ES-I3 (cell line): Measurements from ENCODE around the gene ZNF692.

Experiments
- H3K36me3 ChIP-seq: 2 replicates; pipeline ENCODE4 v1.6.1; 2013; ENCODE audit warnings: mild to moderate bottlenecking, low read length, control low read depth, moderate library complexity; ENCODE audit not compliant: insufficient read depth
- H3K4me1 ChIP-seq: 2 replicates; pipeline ENCODE4 v1.6.1; 2013; ENCODE audit warnings: mild to moderate bottlenecking, control low read depth, low read length; ENCODE audit not compliant: insufficient read depth
- H3K9ac ChIP-seq: 2 replicates; pipeline ENCODE4 v1.6.1; 2013; ENCODE audit warnings: low read depth, mild to moderate bottlenecking, low read length, moderate library complexity
- H3K9me3 ChIP-seq: 2 replicates; pipeline ENCODE4 v1.6.1; 2013; ENCODE audit warnings: mild to moderate bottlenecking, low read length, moderate library complexity; ENCODE audit not compliant: control insufficient read depth, insufficient read depth

Gene ZNF692

GRCh38 chr1:248861616-248862015 is 2.7 kb upstream of the ZNF692 start:
- H3K9me3 ChIP-seq, result no peaks in the 10 kb centered on the region
- H3K36me3 ChIP-seq, result no peaks in the 10 kb centered on the region
- H3K4me1 ChIP-seq, result no peaks in the 10 kb centered on the region

GRCh38 chr1:248860007-248860406 is 1.1 kb upstream of the ZNF692 start:
- Histone ChIP-seq H3K9ac (no peak overlapping the region), H3K36me3 (no peaks in the 10 kb centered on the region), H3K9me3 (no peaks in the 10 kb centered on the region), H3K4me1 (no peaks in the 10 kb centered on the region)

More at GRCh38 chr1:248861616-248862015, 2.7 kb upstream of the ZNF692 start:
- no peak overlapping the region for H3K9ac ChIP-seq

GRCh38 chr1:248858096-248858890 is 592 bp downstream of the ZNF692 start:
- Histone ChIP-seq H3K9me3 (no peaks in the 10 kb centered on the region), H3K9ac (peak overlapping the region; percentile 77), H3K36me3 (no peaks in the 10 kb centered on the region; the same call in 1 of the 2 replicates), H3K4me1 (no peaks in the 10 kb centered on the region)

GRCh38 chr1:248857749-248858095 is 1.2 kb downstream of the ZNF692 start:
- Histone ChIP-seq H3K9ac (peak overlapping the region; percentile 77), H3K36me3 (no peaks in the 10 kb centered on the region; the same call in 1 of the 2 replicates), H3K4me1 (no peaks in the 10 kb centered on the region), H3K9me3 (no peaks in the 10 kb centered on the region)

- H3K9me3 ChIP-seq, result no peaks in the 10 kb centered on the region
- H3K9ac ChIP-seq, result peak overlapping the region; percentile 77
- H3K36me3 ChIP-seq, result no peaks in the 10 kb centered on the region; the same call in 1 of the 2 replicates
- no peaks in the 10 kb centered on the region for H3K4me1 ChIP-seq
Measured at GRCh38 chr1:248857201-248857600, 1.7 kb downstream of the ZNF692 start.

GRCh38 chr1:248856176-248856575 is 2.7 kb downstream of the ZNF692 start:
- H3K36me3 ChIP-seq, result no peaks in the 10 kb centered on the region; the same call in 1 of the 2 replicates
- no peak overlapping the region for H3K9ac ChIP-seq
- no peaks in the 10 kb centered on the region for H3K9me3 ChIP-seq
- H3K4me1 ChIP-seq, result no peaks in the 10 kb centered on the region

GRCh38 chr1:248855580-248855979 is 3.3 kb downstream of the ZNF692 start:
- Histone ChIP-seq H3K9ac (no peak overlapping the region), H3K4me1 (no peaks in the 10 kb centered on the region), H3K9me3 (no peaks in the 10 kb centered on the region), H3K36me3 (no peaks in the 10 kb centered on the region; the same call in 1 of the 2 replicates)

GRCh38 chr1:248853663-248854375 is 5.1 kb downstream of the ZNF692 start:
- H3K9ac ChIP-seq, result no peak overlapping the region
- peaks cover 9% of the 10 kb centered on the region for H3K36me3 ChIP-seq
- H3K4me1 ChIP-seq, result no peaks in the 10 kb centered on the region
- H3K9me3 ChIP-seq, result no peaks in the 10 kb centered on the region

GRCh38 chr1:248852481-248853405 is 6.1 kb downstream of the ZNF692 start:
- H3K4me1 ChIP-seq, result no peaks in the 10 kb centered on the region
- no peaks in the 10 kb centered on the region for H3K9me3 ChIP-seq
- H3K36me3 ChIP-seq, result peaks cover 12% of the 10 kb centered on the region
- H3K9ac ChIP-seq, result no peak overlapping the region

GRCh38 chr1:248851390-248851789 is 7.5 kb downstream of the ZNF692 start:
- Histone ChIP-seq H3K9ac (no peak overlapping the region), H3K9me3 (no peaks in the 10 kb centered on the region), H3K4me1 (no peaks in the 10 kb centered on the region), H3K36me3 (peaks cover 12% of the 10 kb centered on the region)

- H3K36me3 ChIP-seq, result peaks cover 12% of the 10 kb centered on the region
- no peak overlapping the region for H3K9ac ChIP-seq
- H3K4me1 ChIP-seq, result no peaks in the 10 kb centered on the region
- H3K9me3 ChIP-seq, result no peaks in the 10 kb centered on the region
Measured at GRCh38 chr1:248850536-248851251, 8.2 kb downstream of the ZNF692 start.

GRCh38 chr1:248850124-248850523 is 8.8 kb downstream of the ZNF692 start:
- Histone ChIP-seq H3K9me3 (no peaks in the 10 kb centered on the region), H3K9ac (no peak overlapping the region), H3K4me1 (no peaks in the 10 kb centered on the region), H3K36me3 (peaks cover 12% of the 10 kb centered on the region)

GRCh38 chr1:248849637-248850036 is 9.2 kb downstream of the ZNF692 start:
- H3K4me1 ChIP-seq, result no peaks in the 10 kb centered on the region
- no peak overlapping the region for H3K9ac ChIP-seq
- H3K36me3 ChIP-seq, result peaks cover 12% of the 10 kb centered on the region
- H3K9me3 ChIP-seq, result no peaks in the 10 kb centered on the region

- Histone ChIP-seq H3K9ac (no peak overlapping the region), H3K36me3 (peaks cover 12% of the 10 kb centered on the region), H3K4me1 (no peaks in the 10 kb centered on the region), H3K9me3 (no peaks in the 10 kb centered on the region)
Measured at GRCh38 chr1:248849152-248849551, 9.7 kb downstream of the ZNF692 start.
